Stomach (tissue), 9 donors: ENCODE results near the gene PPM1F. TPM values are rescaled to one million over a fixed set of nuclear protein-coding genes. Genes with fewer than 3 reads are reported as not detected.
"Not testable (repeated sequence)": the region's sequence is repeated elsewhere in the genome, so short reads cannot be mapped to it uniquely, and the experiment has no call there.

Experiments
- DNase-seq, 2 donors: peaks; one replicate each; pipeline versions ENCODE4 v3.0.0 to v3.0.0-alpha.2; 2013 to 2019
- H3K27ac ChIP-seq, 5 donors: fragments of 200-600 bp in 4 of 5; sonication (generic) in 4 of 5; one replicate each; pipeline ENCODE4 v1.5.1; 2013 to 2019; ENCODE audit warnings: mild to moderate bottlenecking in 1 of 5, moderate library complexity in 1 of 5
- H3K27me3 ChIP-seq, 3 donors: fragments of 200-600 bp; sonication (generic); one replicate each; pipeline ENCODE4 v1.5.1; 2017 to 2019; ENCODE audit warnings: mixed run types in 1 of 3
- H3K36me3 ChIP-seq, 4 donors: fragments of 200-600 bp; sonication (generic); 1 replicate in 3 of 4; 2 replicates in 1 of 4; pipeline ENCODE4 v1.5.1; 2016 to 2019
- H3K4me1 ChIP-seq, 4 donors: fragments of 200-600 bp; sonication (generic); one replicate each; pipeline ENCODE4 v1.5.1; 2016 to 2019
- H3K4me3 ChIP-seq, 4 donors: fragments of 200-600 bp; sonication (generic) in 3 of 4; one replicate each; pipeline ENCODE4 v1.5.1; 2016 to 2019; ENCODE audit warnings: mild to moderate bottlenecking in 1 of 4
- H3K9me3 ChIP-seq, 4 donors: fragments of 200-600 bp; sonication (generic); one replicate each; pipeline ENCODE4 v1.5.1; 2016 to 2019
- EP300 ChIP-seq: sonication (generic); formaldehyde crosslinking; IDR thresholded peaks from one replicate; pipeline ENCODE4 v1.6.1; 2017; ENCODE audit warnings: antibody characterized with exemption
- POLR2A ChIP-seq, 4 donors: fragments of 450-650 bp; IDR thresholded peaks; one replicate each; pipeline ENCODE4 v1.6.1; 2016; ENCODE audit warnings: antibody characterized with exemption in 4 of 4, control low read depth in 2 of 4, mild to moderate bottlenecking in 1 of 4, moderate library complexity in 1 of 4
- POLR2AphosphoS5 ChIP-seq, 3 donors: sonication (generic); formaldehyde crosslinking; IDR thresholded peaks; one replicate each; pipeline ENCODE4 v1.6.1; 2016; ENCODE audit warnings: antibody characterized with exemption in 3 of 3
- WGBS, 5 donors: extraction: QIAGEN DNeasy Blood & Tissue Kit in 3 of 5; methylation state at CpG; one replicate each; pipeline versions ENCODE4 v1.1.5 to v1.1.7; 2013 to 2018; 5-methylcytosine and 5-hydroxymethylcytosine counted together
- intact Hi-C: fragments of 100-400 bp; cut with DNase I; formaldehyde crosslinking; loops from one replicate; pipeline ENCODE4 v1.15.1; 2023; ENCODE audit warnings: low total_unique reads
- polyA plus RNA-seq, 3 donors: library from polyadenylated mRNA; stranded (reverse); fragments of 200-250 nt; gene quantifications; one replicate each; pipeline ENCODE4 v1.2.3, GENCODE V29; 2013
- total RNA-seq, 5 donors: library from RNA; depleted of rRNA; stranded (reverse); fragments of >200 nt; gene quantifications; one replicate each; pipeline versions ENCODE4 v1.1.0 to v1.2.3, GENCODE V29; 2014 to 2016
- TF ChIP-seq, protein P1 (sequence below), 7 experiments: fragments of 450-650 bp in 4 of 7; fragments of 200-600 bp in 3 of 7; sonication (generic) in 3 of 7; IDR thresholded peaks; one replicate each; pipeline ENCODE4 v1.5.1; 2016 to 2019; ENCODE audit warnings: antibody characterized with exemption in 7 of 7, control low read depth in 2 of 7, mild to moderate bottlenecking in 1 of 7
- donor health status: healthy with polysubstance abuse.
- donor health status: Bipolar disorder and iron deficiency.
- donor health status: healthy.

PPM1F gene
- total and polyA plus RNA-seq, 8 donors = 6.7 to 285 (median 16.8) TPM

DNA sequence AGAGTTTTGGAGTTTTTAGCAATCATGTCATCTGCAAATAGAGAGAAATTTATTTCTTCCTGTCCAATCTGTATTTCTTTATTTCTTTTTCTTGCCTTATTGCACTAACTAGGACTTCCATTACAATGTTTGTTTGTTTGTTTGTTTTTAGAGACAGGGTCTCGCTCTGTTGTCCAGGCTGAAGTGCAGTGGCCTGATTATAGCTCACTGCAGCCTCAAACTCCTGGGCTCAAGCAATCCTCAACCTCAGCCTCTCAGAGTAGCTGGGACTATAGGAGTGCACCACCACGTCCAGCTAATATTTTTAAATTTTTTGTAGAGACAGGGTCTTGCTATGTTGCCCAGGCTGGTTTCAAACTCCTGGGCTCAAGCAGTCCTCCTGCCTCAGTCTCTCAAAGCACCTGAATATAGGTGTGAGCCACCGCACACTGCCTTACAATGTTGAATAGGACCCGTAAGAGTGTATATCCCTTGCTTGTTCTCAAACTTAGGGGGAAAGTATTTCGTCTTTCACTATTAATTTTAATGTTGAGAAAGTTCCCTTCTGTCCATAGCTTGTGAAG lies 55.6 kb downstream of the PPM1F start:
- Histone ChIP-seq H3K4me3 (no peak overlapping the region), H3K27ac (no peak overlapping the region), H3K27me3 (no peaks in the 10 kb centered on the region), H3K9me3 (peaks cover 0 to 5% (median 0%) of the 10 kb centered on the region in 4 donors), H3K36me3 (no peaks in the 10 kb centered on the region), H3K4me1 (no peaks in the 10 kb centered on the region)
- 90 to 94% (median 92%) methylated on average over 5 of the region's 5 CpGs for WGBS, 5 donors
- intact Hi-C loops = no loop called here
- no peak for DNase-seq
- TF ChIP-seq POLR2A (IDR thresholded peaks at IDR 0.05) (no peak), EP300 (no peak), POLR2AphosphoS5 (IDR thresholded peaks at IDR 0.05) (no peak)
- TF ChIP-seq, protein P1, sequence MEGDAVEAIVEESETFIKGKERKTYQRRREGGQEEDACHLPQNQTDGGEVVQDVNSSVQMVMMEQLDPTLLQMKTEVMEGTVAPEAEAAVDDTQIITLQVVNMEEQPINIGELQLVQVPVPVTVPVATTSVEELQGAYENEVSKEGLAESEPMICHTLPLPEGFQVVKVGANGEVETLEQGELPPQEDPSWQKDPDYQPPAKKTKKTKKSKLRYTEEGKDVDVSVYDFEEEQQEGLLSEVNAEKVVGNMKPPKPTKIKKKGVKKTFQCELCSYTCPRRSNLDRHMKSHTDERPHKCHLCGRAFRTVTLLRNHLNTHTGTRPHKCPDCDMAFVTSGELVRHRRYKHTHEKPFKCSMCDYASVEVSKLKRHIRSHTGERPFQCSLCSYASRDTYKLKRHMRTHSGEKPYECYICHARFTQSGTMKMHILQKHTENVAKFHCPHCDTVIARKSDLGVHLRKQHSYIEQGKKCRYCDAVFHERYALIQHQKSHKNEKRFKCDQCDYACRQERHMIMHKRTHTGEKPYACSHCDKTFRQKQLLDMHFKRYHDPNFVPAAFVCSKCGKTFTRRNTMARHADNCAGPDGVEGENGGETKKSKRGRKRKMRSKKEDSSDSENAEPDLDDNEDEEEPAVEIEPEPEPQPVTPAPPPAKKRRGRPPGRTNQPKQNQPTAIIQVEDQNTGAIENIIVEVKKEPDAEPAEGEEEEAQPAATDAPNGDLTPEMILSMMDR (IDR thresholded peaks at IDR 0.05) = no peak

DNA sequence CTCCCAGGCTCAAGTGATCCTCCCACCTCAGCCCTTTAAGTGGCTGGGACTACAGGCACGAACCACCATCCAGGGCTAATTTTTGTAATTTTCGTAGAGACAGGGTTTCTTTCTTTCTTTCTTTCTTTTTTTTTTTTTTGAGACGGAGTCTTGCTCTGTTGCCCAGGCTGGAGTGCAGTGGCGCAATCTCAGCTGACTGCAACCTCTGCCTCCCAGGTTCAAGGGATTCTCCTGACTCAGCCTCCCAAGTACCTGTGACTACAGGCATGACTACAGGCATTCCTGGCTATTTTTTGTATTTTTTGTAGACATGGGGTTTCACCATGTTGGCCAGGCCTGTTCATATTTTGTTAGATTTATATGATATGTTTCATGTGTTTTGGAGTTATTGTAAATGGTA lies 56.4 kb downstream of the PPM1F start:
- H3K36me3 ChIP-seq, H3K27ac ChIP-seq, H3K4me3 ChIP-seq, DNase-seq, H3K4me1 ChIP-seq, H3K27me3 ChIP-seq, H3K9me3 ChIP-seq, intact Hi-C loops: not testable (repeated sequence)
- 86 to 94% (median 88%) methylated on average over 4 of the region's 4 CpGs for WGBS, 5 donors

DNA sequence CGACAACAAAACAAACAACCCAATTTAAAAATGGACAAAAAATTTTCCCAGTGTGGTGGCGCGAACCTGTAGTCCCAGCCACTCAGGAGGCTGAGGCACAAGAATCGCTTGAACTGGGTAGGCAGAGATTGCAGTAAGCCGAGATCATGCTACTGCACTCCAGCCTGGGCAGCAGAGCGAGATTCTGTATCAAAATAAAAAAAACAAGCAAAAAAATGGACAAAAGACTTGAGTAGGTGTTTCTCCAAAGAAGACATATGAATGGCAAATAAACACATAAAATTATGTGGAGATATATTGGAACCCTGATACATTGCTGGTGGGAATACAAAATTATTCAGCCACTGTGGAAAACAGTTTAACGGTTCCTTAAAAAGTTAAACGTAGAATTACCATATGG lies 57.8 kb downstream of the PPM1F start:
- DNase-seq = no peak
- Histone ChIP-seq H3K4me1 (no peaks in the 10 kb centered on the region), H3K36me3 (no peaks in the 10 kb centered on the region), H3K27me3 (no peaks in the 10 kb centered on the region), H3K27ac (no peak overlapping the region), H3K4me3 (no peak overlapping the region), H3K9me3 (peaks cover 0 to 5% (median 0%) of the 10 kb centered on the region in 4 donors)
- TF ChIP-seq POLR2A (IDR thresholded peaks at IDR 0.05) = no peak
- no peak for TF ChIP-seq EP300
- TF ChIP-seq, protein P1 (IDR thresholded peaks at IDR 0.05) = no peak
- TF ChIP-seq POLR2AphosphoS5 (IDR thresholded peaks at IDR 0.05) = no peak
- 88 to 92% (median 88%) methylated on average over 8 of the region's 8 CpGs for WGBS, 5 donors
- intact Hi-C loops = no loop called here

DNA sequence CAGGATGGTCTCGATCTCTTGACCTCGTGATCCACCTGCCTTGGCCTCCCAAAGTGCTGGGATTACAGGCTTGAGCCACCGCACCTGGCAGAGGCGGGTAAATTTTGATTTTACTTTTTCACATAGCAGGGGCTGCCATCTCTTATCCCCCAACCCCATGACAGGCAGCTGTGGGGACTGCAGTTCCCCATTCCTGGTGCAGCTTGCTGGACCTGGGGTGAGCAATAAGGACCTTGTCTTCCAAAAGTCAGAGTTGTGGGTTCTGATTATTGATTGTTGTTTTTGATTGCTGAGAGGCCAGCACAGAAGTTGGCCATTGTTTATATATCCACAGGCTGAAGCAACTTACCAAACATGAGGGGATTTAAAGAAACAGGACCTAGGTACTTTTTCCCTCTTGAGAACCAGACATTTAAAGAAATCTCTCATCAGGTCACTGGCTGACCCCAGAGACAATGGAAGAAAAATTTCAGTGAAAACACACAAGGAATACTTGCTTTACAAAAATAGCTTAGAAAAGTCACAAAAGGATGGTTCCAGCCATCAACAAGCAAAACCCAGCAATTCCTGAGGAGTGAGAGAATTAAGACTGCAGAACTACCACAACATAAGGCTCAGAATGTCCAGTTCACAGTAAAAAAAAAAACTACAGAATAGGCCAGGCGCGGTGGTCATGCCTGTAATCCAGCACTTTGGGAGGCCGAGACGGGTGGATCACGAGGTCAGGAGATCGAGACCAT lies 63.2 kb downstream of the PPM1F start:
- Histone ChIP-seq H3K9me3 (no peaks in the 10 kb centered on the region), H3K36me3 (no peaks in the 10 kb centered on the region), H3K27ac (no peak overlapping the region), H3K27me3 (no peaks in the 10 kb centered on the region), H3K4me3 (no peak overlapping the region), H3K4me1 (no peaks in the 10 kb centered on the region)
- WGBS, 5 donors = 85 to 96% (median 91%) methylated on average over 10 of the region's 10 CpGs
- no peak for DNase-seq
- intact Hi-C loops = no loop called here
- no peak for TF ChIP-seq POLR2AphosphoS5 (IDR thresholded peaks at IDR 0.05)
- no peak for TF ChIP-seq POLR2A (IDR thresholded peaks at IDR 0.05)
- TF ChIP-seq, protein P1 (IDR thresholded peaks at IDR 0.05) = no peak
- no peak for TF ChIP-seq EP300

DNA sequence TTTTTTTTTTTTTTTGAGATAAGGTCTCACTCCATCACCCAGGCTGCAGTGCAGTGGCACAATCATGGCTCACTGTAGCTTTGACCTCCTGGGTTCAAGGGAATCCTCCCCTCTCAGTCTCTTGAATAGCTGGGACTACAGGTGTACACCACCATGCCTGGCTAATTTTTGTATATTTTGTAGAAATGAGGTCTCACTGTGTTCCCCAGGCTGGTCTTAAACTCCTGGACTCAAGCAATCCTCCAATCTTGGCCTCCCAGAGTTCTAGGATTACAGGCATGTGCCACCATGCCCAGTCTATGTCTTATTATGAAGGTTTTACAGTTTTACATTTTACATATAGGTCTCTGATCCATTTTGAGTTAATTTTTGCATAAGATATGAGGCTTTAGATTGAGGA lies 64.8 kb downstream of the PPM1F start:
- no peaks in the 10 kb centered on the region for H3K36me3 ChIP-seq
- no peak for DNase-seq
- H3K4me1 ChIP-seq = no peaks in the 10 kb centered on the region
- no peaks in the 10 kb centered on the region for H3K27me3 ChIP-seq
- H3K9me3 ChIP-seq = no peaks in the 10 kb centered on the region
- TF ChIP-seq POLR2AphosphoS5 (IDR thresholded peaks at IDR 0.05) = no peak
- TF ChIP-seq POLR2A (IDR thresholded peaks at IDR 0.05) = no peak
- TF ChIP-seq EP300 = no peak
- TF ChIP-seq, protein P1 (IDR thresholded peaks at IDR 0.05) = no peak
- intact Hi-C loops = no loop called here
- H3K4me3 ChIP-seq = no peak overlapping the region
- H3K27ac ChIP-seq = no peak overlapping the region

DNA sequence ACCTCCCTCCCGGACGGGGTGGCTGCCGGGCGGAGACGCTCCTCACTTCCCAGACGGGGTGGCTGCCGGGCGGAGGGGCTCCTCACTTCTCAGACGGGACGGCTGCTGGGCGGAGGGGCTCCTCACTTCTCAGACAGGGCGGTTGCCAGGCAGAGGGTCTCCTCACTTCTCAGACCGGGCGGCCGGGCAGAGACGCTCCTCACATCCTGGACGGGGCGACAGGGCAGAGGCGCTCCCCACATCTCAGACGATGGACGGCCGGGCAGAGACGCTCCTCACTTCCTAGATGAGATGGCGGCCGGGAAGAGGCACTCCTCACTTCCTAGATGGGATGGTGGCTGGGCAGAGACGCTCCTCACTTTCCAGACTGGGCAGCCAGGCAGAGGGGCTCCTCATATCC lies 68.7 kb downstream of the PPM1F start:
- WGBS, 5 donors = 95 to 100% (median 97%) methylated on average over 9 to 18 of the region's 26 CpGs
- intact Hi-C loops, H3K4me1 ChIP-seq, DNase-seq, H3K4me3 ChIP-seq, H3K36me3 ChIP-seq, H3K27me3 ChIP-seq, H3K9me3 ChIP-seq, H3K27ac ChIP-seq: not testable (repeated sequence)

DNA sequence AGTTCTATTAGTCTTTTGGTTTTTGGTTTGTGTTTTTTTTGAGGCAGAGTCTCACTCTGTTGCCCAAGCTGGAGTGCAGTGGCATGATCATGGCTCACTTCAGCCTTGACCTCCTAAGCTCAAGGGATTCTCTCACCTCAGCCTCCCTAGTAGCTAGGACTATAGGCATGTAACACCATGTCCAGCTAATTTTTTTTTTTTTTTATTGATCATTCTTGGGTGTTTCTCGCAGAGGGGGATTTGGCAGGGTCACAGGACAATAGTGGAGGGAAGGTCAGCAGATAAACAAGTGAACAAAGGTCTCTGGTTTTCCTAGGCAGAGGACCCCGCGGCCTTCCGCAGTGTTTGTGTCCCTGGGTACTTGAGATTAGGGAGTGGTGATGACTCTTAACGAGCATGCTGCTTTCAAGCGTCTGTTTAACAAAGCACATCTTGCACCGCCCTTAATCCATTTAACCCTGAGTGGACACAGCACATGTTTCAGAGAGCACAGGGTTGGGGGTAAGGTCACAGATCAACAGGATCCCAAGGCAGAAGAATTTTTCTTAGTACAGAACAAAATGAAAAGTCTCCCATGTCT lies 69.8 kb downstream of the PPM1F start:
- intact Hi-C loops, H3K4me3 ChIP-seq, H3K9me3 ChIP-seq: not testable (repeated sequence)

More for the DNA sequence above, 69.8 kb downstream of the PPM1F start:
- 24 to 78% (median 60%) methylated on average over 1 to 5 of the region's 7 CpGs for WGBS, 5 donors
- not testable (repeated sequence) for H3K27ac ChIP-seq, H3K4me1 ChIP-seq, H3K36me3 ChIP-seq, DNase-seq, H3K27me3 ChIP-seq
